GM04504 (cell line): ENCODE results near the gene C6orf89.
"Not testable (repeated sequence)": the region's sequence is repeated elsewhere in the genome, so short reads cannot be mapped to it uniquely, and the experiment has no call there.

Experiments
- DNase-seq: peaks from one replicate; pipeline ENCODE4 v3.0.0-alpha.2; 2012; ENCODE audit warnings: low read depth

C6orf89 gene

DNA sequence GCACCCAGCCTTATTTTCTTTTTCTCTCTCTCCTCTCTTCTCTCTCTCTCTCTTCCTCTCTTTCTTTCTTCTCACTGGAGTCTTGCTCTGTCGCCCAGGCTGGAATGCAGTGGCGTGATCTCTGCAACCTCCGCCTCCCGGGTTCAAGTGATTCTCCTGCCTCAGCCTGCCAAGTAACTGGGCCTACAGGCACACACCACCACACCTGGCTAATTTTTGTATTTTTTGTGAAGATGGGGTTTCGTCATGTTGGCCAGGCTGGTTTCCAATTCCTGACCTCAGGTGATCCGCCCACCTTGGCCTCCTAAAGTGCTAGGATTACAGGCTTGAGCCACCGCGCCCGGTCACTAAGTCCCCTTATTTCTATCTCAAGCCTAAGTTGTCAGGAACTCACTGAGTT lies 63.3 kb downstream of the C6orf89 start:
- DNase-seq: not testable (repeated sequence)

DNA sequence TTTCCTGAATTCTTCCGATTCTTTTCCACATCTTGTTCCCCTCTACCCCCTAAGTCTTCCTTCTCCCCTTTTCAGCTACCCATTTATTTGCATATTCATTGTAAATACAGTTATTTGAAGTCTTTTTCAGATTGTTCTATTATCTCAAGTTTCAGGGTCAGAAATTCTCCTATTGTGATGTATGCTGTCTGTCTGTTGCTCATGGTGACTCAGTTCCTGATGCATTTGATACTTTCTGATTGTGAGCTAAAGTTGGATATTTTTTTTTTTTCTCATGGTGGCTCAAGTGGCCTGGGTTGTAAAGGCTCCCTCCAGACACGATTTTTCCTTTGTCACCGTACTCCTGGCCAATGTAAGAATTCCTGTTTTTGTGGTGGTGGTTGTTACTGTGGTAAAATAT lies 63.9 kb downstream of the C6orf89 start:
- no peak for DNase-seq

DNA sequence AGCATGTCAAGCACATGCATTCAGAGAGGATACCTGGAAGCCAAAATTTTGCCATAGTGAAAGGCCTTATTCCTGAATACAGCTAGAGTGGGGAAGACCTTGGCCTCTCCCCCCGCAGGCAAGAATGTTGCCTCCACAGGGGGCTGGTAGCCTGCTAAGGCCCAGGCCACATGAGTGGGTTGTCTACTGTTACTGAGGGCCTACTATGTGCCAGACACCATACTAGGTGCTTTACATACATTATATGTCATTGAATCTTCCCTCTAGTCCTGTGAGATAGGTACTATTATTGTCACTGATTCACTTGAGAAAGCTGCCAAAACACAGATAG lies 68.1 kb downstream of the C6orf89 start:
- no peak for DNase-seq

DNA sequence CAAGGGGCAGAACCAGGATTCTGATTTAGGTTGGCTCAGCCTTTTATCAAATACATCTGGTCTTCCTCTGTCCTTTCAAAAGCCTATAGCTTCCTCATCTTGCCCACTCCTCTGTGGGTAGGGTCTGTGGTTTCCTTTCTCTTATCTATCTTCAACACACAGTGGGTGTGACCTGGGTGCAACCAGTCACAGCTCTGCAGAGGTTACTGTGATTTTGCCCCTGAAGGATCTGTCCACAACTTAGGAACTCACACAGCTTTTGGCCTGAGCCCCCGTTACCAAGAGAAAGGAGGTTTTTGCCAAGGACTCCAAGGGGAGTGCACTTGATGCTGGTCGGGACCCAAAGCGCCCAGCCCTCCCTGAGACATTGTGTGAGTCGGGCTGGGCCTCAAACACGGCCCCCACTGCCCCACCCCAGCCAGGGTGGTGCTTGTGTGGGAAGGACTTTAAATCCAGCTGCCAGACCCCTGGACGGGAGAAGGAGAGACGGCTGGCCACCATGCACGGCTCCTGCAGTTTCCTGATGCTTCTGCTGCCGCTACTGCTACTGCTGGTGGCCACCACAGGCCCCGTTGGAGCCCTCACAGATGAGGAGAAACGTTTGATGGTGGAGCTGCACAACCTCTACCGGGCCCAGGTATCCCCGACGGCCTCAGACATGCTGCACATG lies 68.6 kb downstream of the C6orf89 start, which contains the start of gene PI16:
Gene PI16, plus strand, starts transcription at position 477 of the 670 bp plus-strand sequence. Its CDS starts 23 bp downstream, at position 500.
- no peak for DNase-seq

DNA sequence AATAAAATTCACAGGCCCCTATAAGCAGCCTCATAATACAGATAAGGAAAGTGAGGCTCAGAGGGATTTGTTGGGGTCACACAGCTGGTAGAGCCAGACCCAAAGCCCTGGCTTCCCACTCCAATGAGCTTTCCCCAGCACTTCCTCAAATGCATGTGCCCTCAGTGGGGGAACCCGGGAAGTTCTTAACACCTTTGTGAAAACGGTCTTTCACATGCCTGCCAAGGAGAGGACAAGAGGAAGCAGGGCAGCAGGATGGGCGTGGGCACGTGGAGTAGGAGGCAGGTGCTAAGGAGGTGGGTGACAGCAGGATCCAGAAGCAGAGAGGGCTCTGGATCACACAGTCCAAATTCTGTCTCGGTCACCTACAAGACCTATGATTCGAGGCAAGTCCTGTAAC lies 69.4 kb downstream of the C6orf89 start:
- no peak for DNase-seq

DNA sequence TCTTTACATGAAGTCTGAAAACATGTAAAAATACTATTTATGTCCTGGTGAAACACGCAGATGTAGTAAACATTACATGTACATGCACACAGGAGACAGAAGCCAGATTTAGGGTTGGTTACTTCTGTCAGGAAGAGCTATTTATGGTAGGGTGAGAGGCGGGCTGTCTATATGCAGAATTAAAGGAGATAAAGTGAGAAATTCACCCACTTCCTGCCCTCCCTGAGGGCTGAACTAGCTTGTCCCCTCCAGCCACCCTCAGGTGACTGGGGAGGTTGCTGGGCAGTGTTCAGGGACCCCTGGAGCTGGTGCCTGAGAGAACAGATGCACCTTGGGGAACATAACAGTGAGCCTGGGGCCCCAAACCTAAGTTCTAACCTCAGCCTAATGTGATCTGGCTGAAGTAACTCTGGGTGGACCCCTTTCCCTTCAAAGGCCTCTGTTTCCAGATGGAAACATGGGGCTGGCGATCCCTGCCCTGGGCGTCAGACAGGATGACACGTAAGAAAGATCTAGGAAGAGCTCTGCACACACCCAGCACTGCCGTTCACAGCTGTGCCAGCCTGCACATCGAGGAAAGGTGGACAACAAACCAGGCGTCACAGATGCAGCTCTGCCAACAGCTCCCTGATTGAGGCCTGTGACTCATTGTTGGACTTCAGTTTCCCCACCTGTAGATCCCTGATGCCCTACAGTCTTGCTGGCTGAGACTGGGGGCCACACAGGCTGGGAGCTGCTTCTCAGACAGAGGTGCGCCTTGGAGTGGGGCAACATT lies 70.1 kb downstream of the C6orf89 start:
- DNase-seq: no peak

DNA sequence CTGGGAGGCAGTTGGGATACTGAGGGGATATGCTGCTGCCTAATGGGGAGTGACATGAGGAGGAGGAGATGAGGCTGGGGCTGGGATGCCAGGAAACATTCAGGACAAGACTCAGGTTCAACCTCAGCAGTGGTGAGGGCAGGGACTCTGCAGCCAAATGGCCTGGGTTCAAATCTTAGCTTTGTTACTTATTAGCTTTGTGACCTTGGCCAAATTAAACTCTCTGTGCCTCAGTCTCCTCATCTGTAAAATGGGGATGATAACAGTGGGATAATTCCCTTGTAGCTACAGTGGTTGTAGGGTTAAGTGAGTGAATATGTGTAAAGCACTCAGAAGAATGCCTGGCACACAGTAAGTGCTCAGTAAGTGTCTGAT lies 70.7 kb downstream of the C6orf89 start:
- no peak for DNase-seq

DNA sequence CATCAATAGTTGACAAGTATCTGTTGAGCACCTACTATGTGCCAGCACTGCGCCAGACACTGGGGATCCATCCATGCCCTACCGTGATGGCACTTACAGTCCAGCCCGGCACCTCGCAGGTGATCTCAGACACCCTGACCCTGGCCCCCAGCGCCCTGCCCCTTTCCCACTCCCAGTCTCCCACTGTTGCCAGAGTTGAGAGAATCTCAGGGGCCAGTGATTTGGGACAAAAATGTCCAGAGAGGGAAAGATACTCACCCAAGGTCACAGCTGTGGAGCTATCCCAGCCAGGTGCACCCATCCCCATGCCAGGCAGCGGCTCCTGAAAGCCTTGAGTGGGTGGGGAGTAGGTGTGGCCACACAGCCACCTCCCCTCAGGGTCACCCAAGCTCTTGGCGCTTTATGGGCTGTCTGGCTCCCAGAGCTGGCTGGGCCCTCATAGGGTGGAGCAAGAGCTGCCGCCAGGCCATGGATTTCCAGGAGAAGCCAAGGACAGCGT lies 72.1 kb downstream of the C6orf89 start:
- DNase-seq: no peak

DNA sequence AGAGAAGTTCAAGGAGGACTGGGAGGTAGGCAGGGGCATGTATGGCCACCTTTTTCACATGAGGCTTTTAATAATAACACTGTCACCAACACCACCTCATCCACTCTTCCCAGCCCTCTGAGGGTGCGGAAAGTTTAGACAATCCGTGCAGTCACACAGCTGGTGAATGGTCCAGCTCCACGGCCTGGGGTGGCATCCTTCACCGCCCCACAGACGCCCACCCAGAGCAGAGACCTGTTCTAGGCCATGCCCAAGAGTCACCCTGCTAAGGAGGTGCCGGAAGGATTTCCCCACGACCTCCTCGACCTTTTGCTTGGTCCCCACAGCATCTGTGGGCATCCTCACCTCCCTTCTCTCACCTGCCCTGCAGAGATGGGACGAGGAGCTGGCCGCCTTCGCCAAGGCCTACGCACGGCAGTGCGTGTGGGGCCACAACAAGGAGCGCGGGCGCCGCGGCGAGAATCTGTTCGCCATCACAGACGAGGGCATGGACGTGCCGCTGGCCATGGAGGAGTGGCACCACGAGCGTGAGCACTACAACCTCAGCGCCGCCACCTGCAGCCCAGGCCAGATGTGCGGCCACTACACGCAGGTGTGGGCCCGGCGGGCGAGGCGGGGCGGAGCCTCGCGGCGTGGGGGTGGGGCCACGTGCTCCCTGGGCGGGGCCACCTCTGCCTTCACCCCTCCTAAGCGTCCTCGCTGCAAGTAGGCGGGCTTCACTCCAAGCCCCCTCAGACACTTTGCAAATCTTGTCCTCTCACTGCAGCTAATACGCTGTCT lies 73.2 kb downstream of the C6orf89 start:
- no peak for DNase-seq

DNA sequence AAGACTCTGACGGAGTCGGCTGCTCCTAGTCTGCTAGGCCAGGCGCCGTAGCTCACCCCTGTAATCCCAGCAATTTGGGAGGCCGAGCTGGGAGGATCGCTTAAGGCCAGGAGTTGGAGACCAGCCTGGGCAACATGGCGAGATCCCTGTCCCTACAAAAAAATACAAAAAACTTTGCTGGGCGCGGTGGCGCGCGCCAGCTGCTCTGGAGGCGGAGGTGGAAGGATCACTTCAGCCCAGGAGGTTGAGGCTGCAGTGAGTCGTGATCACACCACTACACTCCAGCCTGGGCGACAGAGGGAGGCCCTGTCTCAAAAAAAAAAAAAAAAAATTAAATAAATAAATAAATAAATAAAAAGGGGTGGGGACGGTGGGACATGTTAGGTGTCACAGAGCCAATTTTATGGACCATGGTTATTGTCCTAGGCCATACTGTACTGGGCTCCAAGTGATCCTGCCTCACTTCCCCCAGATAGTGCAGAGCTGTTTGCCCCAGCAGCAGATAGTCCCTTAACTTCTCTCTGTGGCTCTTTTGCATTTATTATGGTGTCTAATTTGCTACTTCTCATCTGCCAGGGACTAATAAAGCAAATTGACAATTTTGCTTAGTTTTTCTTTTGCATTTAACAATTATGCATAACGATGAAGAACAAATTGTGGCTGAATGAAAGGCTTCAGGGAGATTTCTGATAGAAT lies 74.0 kb downstream of the C6orf89 start:
- no peak for DNase-seq

DNA sequence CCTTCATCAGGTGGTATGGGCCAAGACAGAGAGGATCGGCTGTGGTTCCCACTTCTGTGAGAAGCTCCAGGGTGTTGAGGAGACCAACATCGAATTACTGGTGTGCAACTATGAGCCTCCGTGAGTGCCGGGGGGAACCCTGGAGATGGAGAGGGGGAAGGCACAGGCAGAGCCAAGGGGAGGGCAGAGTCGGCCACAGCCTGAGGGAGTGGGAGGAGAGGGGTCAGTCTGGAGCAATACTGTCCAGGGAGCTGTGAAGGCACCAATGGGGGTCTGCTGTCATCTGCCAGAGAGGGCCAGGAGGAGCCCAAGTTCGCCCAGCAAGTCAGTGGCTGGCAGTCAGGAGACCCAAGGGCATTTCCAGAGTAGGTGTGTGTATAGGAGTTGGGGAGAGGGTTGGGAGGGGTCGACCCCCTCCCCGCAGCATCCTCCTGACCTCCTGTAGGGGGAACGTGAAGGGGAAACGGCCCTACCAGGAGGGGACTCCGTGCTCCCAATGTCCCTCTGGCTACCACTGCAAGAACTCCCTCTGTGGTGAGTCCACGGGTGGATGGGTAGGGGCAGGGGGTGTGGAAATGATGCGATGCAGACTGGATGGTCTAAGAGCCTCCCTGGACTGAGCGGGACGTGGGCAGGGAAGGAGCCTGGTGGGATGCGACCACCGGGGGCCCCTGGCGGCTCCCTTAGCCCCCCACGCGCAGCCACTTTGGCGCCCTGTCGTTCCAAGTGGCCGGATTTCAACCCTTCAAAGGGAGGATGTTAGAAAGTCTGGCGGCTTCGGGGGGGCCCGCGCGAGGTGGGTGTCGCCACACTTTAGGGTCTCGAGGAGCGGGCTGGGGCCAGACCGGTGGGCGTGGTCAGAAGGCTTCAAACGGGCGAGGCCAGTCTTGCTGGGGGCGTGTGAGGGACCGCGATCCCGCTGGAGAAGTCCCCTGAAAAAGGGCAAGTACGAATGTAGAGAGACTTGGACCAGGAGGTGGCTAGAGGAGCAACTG lies 76.0 kb downstream of the C6orf89 start:
- DNase-seq: no peak

DNA sequence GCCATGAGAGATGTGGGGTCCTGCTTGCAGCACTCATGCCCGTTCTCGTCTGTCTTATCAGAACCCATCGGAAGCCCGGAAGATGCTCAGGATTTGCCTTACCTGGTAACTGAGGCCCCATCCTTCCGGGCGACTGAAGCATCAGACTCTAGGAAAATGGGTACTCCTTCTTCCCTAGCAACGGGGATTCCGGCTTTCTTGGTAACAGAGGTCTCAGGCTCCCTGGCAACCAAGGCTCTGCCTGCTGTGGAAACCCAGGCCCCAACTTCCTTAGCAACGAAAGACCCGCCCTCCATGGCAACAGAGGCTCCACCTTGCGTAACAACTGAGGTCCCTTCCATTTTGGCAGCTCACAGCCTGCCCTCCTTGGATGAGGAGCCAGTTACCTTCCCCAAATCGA lies 77.1 kb downstream of the C6orf89 start:
- DNase-seq: no peak

DNA sequence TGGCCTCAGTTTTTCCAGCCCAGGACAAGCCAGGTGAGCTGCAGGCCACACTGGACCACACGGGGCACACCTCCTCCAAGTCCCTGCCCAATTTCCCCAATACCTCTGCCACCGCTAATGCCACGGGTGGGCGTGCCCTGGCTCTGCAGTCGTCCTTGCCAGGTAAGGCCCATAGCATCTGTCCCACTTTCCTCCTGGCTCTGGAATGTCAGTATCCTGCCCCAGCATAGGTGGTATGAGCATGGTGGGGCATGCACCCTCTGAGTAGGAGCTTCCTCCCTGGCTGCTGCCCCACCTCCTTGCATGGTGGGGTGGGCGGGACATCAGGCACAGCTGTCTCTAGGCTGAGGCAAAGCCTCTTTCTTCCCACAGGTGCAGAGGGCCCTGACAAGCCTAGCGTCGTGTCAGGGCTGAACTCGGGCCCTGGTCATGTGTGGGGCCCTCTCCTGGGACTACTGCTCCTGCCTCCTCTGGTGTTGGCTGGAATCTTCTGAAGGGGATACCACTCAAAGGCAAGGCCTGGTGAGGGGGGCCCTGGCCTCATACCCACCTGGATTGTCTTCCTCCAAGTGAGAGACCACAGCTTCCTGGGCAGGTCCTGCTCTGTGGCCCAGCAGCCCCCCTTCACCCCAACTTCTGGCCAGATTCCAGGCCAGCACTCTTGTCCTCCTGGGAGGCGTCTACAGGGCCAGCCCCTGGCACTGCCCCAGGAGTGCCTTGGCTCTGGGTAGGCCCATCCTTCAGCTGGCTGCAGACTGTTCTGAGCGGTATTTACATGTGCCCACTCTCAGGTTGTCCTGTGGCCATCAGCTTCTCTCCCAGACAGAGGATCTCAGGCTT lies 77.9 kb downstream of the C6orf89 start:
- DNase-seq: no peak

DNA sequence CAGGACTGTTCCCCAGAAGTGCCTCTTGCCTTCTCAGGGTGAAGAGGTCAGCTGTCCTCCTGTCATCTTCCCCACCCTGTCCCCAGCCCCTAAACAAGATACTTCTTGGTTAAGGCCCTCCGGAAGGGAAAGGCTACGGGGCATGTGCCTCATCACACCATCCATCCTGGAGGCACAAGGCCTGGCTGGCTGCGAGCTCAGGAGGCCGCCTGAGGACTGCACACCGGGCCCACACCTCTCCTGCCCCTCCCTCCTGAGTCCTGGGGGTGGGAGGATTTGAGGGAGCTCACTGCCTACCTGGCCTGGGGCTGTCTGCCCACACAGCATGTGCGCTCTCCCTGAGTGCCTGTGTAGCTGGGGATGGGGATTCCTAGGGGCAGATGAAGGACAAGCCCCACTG lies 78.6 kb downstream of the C6orf89 start:
- DNase-seq: no peak

DNA sequence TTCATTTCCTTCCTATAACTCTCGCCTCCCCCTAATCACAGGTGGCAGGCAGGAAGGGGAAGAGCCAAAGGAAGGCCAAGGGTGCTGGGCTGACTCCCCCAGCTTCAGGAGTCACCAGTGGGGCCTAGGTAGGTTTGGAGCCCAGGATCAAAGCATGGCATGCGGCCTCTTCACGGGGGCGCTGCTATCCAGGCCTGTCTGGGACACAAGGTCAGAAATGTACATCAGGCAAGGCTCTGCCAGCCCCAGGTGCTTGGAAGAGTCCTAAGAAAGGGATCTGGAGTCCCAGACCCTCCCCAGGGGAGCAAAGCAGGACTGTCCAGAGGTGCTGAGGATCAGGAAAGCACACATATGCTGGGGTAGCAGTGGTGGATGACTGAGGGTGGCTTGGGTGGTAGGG lies 79.2 kb downstream of the C6orf89 start:
- no peak for DNase-seq

DNA sequence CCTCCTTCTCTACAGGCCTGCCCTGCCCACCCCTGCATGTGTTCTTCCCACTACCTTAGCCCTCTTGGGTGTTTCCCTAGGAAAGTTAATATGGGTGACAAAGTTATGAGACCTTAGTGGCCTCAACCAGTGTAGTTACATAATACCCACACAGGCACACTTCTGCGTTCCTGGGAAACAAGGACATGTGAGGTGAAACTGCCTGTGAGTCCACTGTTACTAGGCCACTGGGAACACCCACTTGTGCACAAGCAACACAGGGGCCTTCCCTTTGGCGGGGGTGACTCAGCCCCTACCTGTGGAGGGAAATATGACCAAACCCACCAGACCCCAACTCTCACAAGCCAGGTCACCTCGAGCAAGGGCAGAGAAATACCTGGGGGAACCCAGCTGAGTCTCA lies 81.5 kb downstream of the C6orf89 start:
- DNase-seq: no peak

DNA sequence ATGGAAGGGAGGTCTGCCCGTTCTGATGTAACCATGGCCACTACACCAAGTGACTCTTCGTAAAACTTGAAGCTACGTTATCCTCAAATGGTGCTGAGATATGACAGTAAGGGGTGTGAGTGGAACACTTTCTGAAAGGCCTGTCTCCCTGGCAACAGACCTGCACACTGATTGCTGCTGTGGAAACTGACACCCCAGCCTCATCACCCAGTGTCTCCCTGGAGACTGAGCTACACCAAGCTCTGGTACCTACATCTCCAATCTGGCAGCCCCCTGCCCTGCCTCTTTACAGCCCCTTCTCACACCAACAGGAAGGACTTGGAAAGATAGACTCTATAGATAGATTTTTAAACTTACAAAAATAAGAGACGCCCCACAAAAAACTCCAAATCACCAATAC lies 82.0 kb downstream of the C6orf89 start:
- no peak for DNase-seq

DNA sequence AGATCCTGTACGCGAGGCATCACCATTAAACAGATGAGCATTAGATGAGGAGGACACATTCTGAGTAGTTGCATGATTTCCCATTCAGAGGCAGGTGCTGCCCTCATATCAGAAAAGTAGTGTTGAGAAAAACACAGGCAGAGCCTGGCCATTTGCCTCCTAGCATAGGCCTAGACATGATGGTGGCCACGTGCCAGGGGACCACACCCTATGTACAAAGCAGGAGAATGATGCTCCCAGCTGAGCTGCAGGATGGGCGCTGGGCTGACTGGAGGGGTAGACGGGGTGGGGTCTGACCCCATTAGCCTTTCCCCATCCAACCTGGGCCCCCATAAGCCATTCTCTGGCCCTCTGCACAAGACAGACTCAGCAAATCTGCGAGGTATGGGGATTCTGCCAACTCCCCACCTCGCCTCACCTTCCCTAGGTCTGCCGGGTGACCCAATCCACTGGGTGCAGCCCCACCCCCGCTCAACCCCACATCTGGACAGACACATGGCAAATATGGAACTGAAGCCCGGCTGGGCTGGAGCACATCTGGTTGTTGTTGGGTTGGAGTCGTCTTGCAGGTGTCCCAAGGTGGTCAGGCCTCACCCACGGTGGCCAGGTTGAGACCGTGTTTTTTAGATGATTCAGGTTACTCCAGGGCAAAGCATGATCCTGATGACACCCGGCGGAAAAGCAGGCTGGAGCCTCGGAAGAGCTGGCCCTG lies 82.7 kb downstream of the C6orf89 start:
- no peak for DNase-seq

DNA sequence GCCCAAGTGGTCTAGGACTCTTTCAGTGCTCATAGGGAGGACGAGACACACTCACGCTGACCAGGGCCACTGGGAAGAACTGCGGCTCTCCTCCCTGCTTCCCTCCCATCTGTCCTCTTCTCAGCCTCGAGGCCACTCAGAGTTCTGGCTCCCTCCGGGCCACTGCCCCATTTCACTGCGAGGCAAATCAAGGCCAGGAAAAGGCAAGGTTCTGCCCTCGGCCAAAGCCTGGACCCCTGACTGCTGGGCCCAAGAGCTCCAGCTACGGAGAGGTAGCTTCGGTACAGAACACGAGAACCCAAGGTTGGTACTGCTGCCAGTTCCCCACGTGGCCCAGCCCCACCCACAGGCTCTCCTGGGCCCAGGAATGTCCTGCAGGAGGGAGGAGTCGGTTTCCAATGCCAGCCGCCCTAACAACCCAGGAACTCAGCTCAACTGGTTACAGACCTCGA lies 83.5 kb downstream of the C6orf89 start:
- DNase-seq: no peak
